GM12873 (cell line): Measurements from ENCODE around the gene CHD3.

Experiments
- TF ChIP-seq, protein P1 (sequence below): IDR thresholded peaks from 2 replicates; pipeline ENCODE4 v1.5.1; 2012; ENCODE audit warnings: low read depth, mild to moderate bottlenecking, moderate library complexity, low read length, control low read depth; ENCODE audit not compliant: insufficient read depth; ENCODE audit errors: missing control alignments

CHD3 gene

DNA sequence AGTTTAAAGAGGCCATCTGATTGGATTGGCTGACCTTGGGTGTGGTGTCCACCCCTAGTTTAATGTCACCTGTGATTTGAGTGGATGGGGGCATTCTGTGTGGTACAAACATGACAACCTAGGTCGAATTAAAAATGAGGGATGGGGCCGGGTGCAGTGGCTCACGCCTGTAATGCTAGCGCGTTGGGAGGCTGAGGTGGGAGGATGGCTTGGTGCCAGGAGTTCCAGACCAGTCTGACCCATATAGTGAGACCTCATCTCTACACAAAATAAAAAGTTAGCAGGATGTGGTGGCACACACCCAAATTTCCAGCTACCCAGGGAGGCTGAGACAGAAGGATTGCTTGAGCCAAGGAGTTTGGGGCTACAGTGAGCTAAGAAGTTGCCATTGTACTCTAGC, 57.9 kb downstream of the CHD3 start:
- TF ChIP-seq, protein P1, sequence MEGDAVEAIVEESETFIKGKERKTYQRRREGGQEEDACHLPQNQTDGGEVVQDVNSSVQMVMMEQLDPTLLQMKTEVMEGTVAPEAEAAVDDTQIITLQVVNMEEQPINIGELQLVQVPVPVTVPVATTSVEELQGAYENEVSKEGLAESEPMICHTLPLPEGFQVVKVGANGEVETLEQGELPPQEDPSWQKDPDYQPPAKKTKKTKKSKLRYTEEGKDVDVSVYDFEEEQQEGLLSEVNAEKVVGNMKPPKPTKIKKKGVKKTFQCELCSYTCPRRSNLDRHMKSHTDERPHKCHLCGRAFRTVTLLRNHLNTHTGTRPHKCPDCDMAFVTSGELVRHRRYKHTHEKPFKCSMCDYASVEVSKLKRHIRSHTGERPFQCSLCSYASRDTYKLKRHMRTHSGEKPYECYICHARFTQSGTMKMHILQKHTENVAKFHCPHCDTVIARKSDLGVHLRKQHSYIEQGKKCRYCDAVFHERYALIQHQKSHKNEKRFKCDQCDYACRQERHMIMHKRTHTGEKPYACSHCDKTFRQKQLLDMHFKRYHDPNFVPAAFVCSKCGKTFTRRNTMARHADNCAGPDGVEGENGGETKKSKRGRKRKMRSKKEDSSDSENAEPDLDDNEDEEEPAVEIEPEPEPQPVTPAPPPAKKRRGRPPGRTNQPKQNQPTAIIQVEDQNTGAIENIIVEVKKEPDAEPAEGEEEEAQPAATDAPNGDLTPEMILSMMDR = no peak

DNA sequence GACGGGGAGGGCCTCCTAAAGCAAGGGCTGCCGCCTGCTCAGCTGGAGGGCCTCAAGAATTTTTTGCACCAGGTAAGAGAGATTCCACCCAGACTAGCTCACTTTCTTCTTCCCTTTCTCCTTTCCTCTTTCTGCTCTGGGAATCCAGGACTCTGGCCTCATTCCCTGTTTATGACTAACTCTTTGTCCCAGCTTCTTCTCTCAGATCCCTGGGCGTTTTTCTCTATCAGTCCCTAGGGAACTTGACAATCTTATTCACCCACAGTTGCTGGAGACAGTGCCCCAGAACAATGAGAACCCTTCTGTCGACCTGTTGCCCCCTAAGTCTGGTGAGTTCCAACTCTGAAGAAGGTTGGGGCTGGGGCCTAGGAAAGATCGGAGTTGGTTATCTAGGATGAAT, 59.1 kb downstream of the CHD3 start:
- TF ChIP-seq, protein P1 = no peak

DNA sequence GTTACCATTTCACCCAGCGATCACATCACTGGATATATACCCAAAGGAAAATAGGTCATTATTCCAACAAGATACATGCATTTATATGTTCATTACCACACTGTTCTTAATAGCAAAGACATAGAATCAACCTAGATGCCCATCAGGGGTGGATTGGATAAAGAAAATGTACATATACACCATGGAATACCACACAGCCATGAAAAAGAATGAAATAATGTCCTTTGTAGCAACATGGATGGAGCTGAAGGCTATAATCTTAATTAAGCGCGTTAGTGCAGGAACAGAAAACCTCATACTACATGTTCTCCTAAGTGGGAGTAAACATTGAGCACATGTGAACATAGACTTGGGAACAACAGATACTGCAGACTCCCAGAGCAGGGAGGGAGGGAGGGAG, 62.0 kb downstream of the CHD3 start:
- TF ChIP-seq, protein P1 = no peak

DNA sequence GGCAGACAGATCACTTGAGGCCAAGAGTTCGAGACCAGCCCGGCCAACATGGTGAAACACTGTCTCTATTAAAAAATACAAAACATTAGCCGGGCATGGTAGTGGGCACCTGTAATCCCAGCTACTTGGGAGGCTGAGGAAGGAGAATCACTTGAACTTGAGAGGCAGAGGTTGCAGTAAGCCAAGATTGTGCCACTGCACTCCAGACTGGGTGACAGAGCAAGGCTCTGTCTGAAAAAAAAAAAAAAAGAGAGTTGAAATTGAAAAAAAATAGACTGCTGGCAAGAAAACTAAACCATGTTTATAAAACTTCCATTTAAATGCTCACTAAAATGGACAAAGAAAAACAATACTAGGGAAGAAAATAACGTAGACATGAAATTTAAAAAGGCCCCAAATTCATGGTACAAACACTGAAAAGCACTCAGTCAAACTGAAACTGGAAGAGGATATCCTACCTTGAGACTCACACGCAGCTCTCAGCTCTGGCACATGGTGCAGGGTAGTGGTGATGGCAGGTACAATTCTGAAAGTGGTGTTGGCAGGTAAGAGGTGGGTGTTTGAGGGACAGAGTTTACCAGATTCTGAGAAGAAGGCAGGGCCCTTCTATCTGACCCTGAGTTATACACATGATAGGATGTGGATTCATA, 62.7 kb downstream of the CHD3 start:
- TF ChIP-seq, protein P1 = no peak

DNA sequence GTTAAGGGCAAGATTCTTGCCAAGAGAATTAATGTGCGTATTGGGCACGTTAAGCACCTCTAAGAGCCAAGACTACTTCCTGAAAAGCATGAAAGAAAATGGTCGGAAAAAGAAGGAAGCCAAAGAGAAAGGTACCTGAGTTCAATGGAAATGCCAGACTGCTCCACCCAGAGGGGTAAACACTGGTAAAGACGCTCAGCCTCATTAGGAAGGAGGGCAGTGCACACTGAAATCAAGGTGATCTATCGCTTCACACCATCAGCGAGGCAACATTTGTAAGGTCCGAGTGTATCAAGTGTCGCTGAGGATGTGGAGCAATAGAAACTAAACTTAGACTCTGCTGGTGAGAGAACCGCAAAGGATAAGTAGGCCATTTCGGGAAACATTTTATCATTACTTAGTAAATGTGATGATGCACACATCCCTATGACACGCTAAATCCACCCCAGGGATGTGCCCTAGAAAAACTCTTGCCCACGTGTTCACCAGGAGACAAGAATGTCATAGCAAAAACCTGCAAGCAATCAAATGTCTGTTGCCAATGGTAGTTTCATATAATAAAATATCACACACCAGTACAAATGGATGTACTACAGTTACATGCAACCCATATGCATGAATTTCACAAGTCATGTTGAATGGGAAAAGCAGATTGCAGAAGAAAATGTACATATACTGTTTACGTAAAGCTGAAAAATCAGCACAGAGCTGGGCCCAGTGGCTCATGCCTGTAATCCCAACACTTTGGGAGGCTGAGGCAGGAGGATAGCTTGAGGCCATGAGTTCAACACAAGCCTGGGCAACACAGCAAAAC, 67.0 kb downstream of the CHD3 start:
- TF ChIP-seq, protein P1 = no peak

DNA sequence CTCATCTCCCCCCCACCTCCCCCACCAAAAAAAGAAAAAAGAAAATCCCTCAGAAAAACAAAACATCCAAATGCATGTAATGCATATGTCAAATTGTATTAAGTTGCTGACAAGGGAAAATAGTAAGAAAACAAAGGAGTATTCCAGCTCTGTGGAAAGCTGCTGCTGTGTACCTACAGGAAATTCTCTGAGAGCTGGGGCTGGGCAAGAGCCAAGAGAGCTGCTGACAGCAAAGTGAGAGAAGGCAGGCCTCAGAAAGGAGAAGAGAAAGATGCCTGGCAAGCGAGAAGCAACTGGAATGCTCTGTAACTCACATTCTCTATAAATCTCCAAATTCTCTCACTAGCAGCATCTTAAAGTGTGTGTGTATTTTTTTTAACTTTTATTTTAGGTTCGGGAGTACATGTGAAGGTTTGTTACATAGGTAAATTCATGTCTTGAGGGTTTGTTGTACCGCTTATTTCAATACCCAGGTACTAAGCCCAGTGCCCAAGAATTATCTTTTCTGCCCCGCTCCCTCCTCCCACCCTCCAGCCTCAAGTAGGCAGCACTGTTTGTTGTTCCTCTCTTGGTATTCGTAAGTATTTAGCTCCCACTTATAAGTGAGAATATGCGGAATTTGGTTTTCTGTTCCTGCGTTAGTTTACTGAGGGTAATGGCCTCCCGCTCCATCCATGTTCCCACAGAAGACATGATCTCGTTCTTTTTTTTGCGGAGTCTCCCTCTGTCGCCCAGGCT, 67.8 kb downstream of the CHD3 start:
- TF ChIP-seq, protein P1 = no peak

DNA sequence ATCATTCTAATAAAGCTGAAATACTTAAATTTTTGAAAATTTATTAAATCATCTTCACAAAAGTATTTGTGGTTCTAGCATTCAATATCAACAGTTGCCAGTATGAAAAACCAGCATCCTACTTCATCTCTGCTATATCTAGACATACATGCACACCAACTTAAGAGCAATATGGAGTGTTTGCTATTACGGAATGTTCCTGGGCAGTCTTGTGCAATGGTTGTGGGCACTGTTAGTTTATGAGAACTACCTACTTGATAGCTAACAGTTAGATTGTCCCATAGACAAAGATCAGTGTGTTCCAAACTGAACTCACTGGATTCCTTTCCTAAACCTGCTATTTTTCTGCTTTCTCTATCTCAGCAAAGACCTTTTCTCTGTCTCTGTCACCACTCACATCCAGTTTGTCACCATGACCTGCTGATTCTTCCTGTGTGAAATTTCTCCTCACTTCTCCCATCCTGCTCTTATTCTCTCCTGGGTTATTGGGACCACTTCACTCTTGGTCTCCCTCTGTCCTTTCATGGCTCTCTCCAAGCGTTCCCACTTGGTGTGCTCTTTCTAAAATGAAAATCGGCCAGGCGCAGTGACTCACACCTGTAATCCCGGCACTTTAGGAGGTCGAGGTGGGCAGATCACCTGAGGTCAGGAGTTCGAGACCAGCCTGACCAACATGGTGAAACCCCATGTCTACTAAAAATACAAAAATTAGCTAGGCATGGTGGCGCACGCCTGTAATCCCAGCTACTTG, 71.1 kb downstream of the CHD3 start:
- TF ChIP-seq, protein P1 = no peak
